PC-3 (cell line): Measurements from ENCODE around the gene DLG2.

Source experiments
- EZH2 ChIP-seq: fragments of 300-600 bp; sonication (generic); IDR thresholded peaks from one replicate; pipeline ENCODE4 v1.6.1; 2017; ENCODE audit warnings: antibody characterized with exemption, mild to moderate bottlenecking, low read length; ENCODE audit not compliant: unreplicated experiment
- EZH2phosphoT487 ChIP-seq: fragments of 300-600 bp; sonication (generic); IDR thresholded peaks from 2 replicates; pipeline ENCODE4 v1.6.1; 2018; ENCODE audit warnings: mild to moderate bottlenecking, antibody characterized with exemption, low read length, borderline replicate concordance
- TF ChIP-seq, protein P1 (sequence below): fragments of 300-600 bp; sonication (generic); conservative IDR thresholded peaks from 2 replicates; pipeline ENCODE4 v1.5.1; 2017; ENCODE audit warnings: antibody characterized with exemption, low read depth, mild to moderate bottlenecking, low read length

DNA sequence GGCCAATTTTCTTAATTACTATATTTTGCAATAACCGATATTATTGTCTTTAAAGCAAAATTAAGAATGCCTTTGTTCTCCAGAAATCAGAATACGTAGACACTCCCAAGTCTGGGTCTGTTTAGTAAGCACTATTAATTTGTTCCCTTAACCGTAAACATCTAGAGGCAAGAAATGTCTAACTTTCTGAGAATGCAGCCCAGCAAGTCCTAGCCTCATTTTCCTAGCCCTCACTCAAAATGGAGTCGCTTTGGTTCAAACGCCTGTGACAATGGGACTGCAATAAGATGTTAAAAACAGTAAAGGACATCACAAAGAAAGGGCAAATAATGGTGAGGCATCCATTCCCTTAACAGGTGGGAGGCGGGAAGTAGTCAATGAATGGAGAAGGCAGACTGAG lies 280.7 kb downstream of the DLG2 start:
- TF ChIP-seq, protein P1, sequence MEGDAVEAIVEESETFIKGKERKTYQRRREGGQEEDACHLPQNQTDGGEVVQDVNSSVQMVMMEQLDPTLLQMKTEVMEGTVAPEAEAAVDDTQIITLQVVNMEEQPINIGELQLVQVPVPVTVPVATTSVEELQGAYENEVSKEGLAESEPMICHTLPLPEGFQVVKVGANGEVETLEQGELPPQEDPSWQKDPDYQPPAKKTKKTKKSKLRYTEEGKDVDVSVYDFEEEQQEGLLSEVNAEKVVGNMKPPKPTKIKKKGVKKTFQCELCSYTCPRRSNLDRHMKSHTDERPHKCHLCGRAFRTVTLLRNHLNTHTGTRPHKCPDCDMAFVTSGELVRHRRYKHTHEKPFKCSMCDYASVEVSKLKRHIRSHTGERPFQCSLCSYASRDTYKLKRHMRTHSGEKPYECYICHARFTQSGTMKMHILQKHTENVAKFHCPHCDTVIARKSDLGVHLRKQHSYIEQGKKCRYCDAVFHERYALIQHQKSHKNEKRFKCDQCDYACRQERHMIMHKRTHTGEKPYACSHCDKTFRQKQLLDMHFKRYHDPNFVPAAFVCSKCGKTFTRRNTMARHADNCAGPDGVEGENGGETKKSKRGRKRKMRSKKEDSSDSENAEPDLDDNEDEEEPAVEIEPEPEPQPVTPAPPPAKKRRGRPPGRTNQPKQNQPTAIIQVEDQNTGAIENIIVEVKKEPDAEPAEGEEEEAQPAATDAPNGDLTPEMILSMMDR = no peak
- TF ChIP-seq EZH2phosphoT487 (no peak), EZH2 (no peak)
